Spleen (tissue), 11 donors: ENCODE results near the gene PRR33. TPM values are rescaled to one million over a fixed set of nuclear protein-coding genes. Genes with fewer than 3 reads are reported as not detected.

ENCODE experiments used
- DNase-seq: peaks from one replicate; pipeline ENCODE4 v3.0.0-alpha.2; 2020
- H3K27ac ChIP-seq, 8 donors: fragments of 200-600 bp; sonication (generic) in 7 of 8; 1 replicate in 4 of 8; 2 replicates in 4 of 8; pipeline versions ENCODE4 v1.5.0 to v1.8.0; 2016 to 2021; ENCODE audit warnings: inconsistent platforms in 4 of 8, mild to moderate bottlenecking in 4 of 8, moderate library complexity in 1 of 8
- H3K27me3 ChIP-seq, 7 donors: fragments of 200-600 bp; sonication (generic) in 6 of 7; replicated peaks in 1 of 7; 1 replicate in 4 of 7; 2 replicates in 3 of 7; pipeline versions ENCODE4 v1.5.0 to v1.8.0; 2016 to 2021; ENCODE audit warnings: inconsistent platforms in 3 of 7, mild to moderate bottlenecking in 1 of 7
- H3K36me3 ChIP-seq, 6 donors: fragments of 200-600 bp; sonication (generic) in 5 of 6; 1 replicate in 4 of 6; 2 replicates in 2 of 6; pipeline versions ENCODE4 v1.5.0 to v1.8.0; 2016 to 2021; ENCODE audit warnings: inconsistent platforms in 2 of 6
- H3K4me1 ChIP-seq, 6 donors: fragments of 200-600 bp; sonication (generic) in 5 of 6; 1 replicate in 3 of 6; 2 replicates in 3 of 6; pipeline versions ENCODE4 v1.5.0 to v1.8.0; 2016 to 2021; ENCODE audit warnings: inconsistent platforms in 3 of 6
- H3K4me3 ChIP-seq, 8 donors: fragments of 200-600 bp; sonication (generic) in 7 of 8; 1 replicate in 4 of 8; 2 replicates in 4 of 8; pipeline versions ENCODE4 v1.5.0 to v1.8.0; 2016 to 2021; ENCODE audit warnings: inconsistent platforms in 4 of 8, mild to moderate bottlenecking in 4 of 8, moderate library complexity in 2 of 8
- H3K9me3 ChIP-seq, 8 donors: fragments of 200-600 bp; sonication (generic) in 7 of 8; 1 replicate in 4 of 8; 2 replicates in 4 of 8; pipeline versions ENCODE4 v1.5.0 to v1.8.0; 2016 to 2021; ENCODE audit warnings: inconsistent platforms in 4 of 8
- CTCF ChIP-seq, 11 experiments: fragments of 200-600 bp in 7 of 11; fragments of 450-650 bp in 4 of 11; sonication (generic) in 4 of 11; IDR thresholded peaks in 8 of 11; conservative IDR thresholded peaks in 3 of 11; 1 replicate in 7 of 11; 2 replicates in 4 of 11; pipeline versions ENCODE4 v1.4.0 to v1.8.0; 2016 to 2021; ENCODE audit warnings: antibody characterized with exemption in 11 of 11, inconsistent platforms in 4 of 11, mild to moderate bottlenecking in 1 of 11
- POLR2A ChIP-seq, 3 donors: fragments of 450-650 bp; IDR thresholded peaks; one replicate each; pipeline ENCODE4 v1.5.1; 2017; ENCODE audit warnings: antibody characterized with exemption in 3 of 3, mild to moderate bottlenecking in 1 of 3
- POLR2AphosphoS5 ChIP-seq, 3 donors: sonication (generic); formaldehyde crosslinking; IDR thresholded peaks; one replicate each; pipeline ENCODE4 v1.5.1; 2017; ENCODE audit warnings: antibody characterized with exemption in 3 of 3
- WGBS, 5 donors: extraction: QIAGEN DNeasy Blood & Tissue Kit in 3 of 5; methylation state at CpG; one replicate each; pipeline versions ENCODE4 v1.1.5 to v1.1.7; 2013 to 2018; 5-methylcytosine and 5-hydroxymethylcytosine counted together
- intact Hi-C: fragments of 100-400 bp; cut with DNase I; formaldehyde crosslinking; loops from one replicate; pipeline ENCODE4 v1.15.0; 2023; ENCODE audit warnings: low total_unique reads
- polyA plus RNA-seq, 3 donors: library from polyadenylated mRNA; stranded (reverse); fragments of 200-250 nt; gene quantifications; one replicate each; pipeline ENCODE4 v1.2.1, GENCODE V29; 2013
- total RNA-seq, 7 donors: library from RNA; depleted of rRNA in 3 of 7; stranded (reverse); fragments of >200 nt in 3 of 7; fragmentation: NEBNext Ultra II Directional in 4 of 7; extraction: Animal tissue kit (Norgen Biotek cat#: 25700) in 4 of 7; gene quantifications; one replicate each; pipeline versions ENCODE4 v1.1.0 to v1.2.1, GENCODE V29; 2016 to 2021
- donor health status: healthy with polysubstance abuse.
- donor health status: DM: no; HTN: no; CAD: no; lungs with moderate emphysema.
- donor health status: DM: no; HTN: no; CAD: no.
- donor health status: Bipolar disorder and iron deficiency.
- donor health status: healthy.
- donor health status: DM: no; HTN: no; CAD: no.
- donor health status: DM: yes; HTN: yes; CAD: no.

The PRR33 gene
- total and polyA plus RNA-seq, 10 donors = 0.03 to 0.64 (median 0.20) TPM; not detected in 7

- peak; percentile 81 for DNase-seq
- TF ChIP-seq POLR2AphosphoS5 (IDR thresholded peaks at IDR 0.05) (peak in 1 of 3 donors; percentile 18), CTCF (IDR thresholded peaks at IDR 0.05 in 8 of 11, conservative IDR thresholded peaks at IDR 0.05 in 3 of 11) (no peak)
- peaks cover 36 to 100% (median 88%) of the 10 kb centered on the region in 6 donors for H3K4me1 ChIP-seq
- intact Hi-C loops = no loop called here
- H3K4me3 ChIP-seq = peak overlapping the region in 1 of 8 donors; percentile 55
- no peaks in the 10 kb centered on the region for H3K36me3 ChIP-seq
- H3K27me3 ChIP-seq = no peaks in the 10 kb centered on the region
- peak overlapping the region; percentile 1 to 94 (median 88) for H3K27ac ChIP-seq
- 61 to 68% (median 62%) methylated on average over 20 to 21 of the region's 21 CpGs for WGBS, 5 donors
- no peaks in the 10 kb centered on the region for H3K9me3 ChIP-seq
Measured at GRCh38 chr11:1845561-1846452, 45.9 kb downstream of the PRR33 start.

- H3K4me1 ChIP-seq = peaks cover 39 to 100% (median 88%) of the 10 kb centered on the region in 6 donors
- peak overlapping the region in 1 of 8 donors; percentile 55 for H3K4me3 ChIP-seq
- peak overlapping the region; percentile 1 to 94 (median 88) for H3K27ac ChIP-seq
- no peak for DNase-seq
- no peaks in the 10 kb centered on the region for H3K9me3 ChIP-seq
- H3K36me3 ChIP-seq = no peaks in the 10 kb centered on the region
- 52 to 67% (median 61%) methylated on average over 1 of the region's 1 CpG for WGBS, 5 donors
- intact Hi-C loops = no loop called here
- H3K27me3 ChIP-seq = no peaks in the 10 kb centered on the region
- TF ChIP-seq POLR2A (IDR thresholded peaks at IDR 0.05) (no peak), POLR2AphosphoS5 (IDR thresholded peaks at IDR 0.05) (no peak)
Measured at GRCh38 chr11:1845095-1845429, 46.6 kb downstream of the PRR33 start.

GRCh38 chr11:1844221-1845094 lies 47.2 kb downstream of the PRR33 start:
- Histone ChIP-seq H3K9me3 (no peaks in the 10 kb centered on the region), H3K27ac (peak overlapping the region; percentile 66 to 94 (median 88)), H3K4me1 (peaks cover 40 to 100% (median 88%) of the 10 kb centered on the region in 6 donors), H3K27me3 (no peaks in the 10 kb centered on the region), H3K4me3 (peak overlapping the region in 4 of 8 donors; percentile 12 to 55 (median 14)), H3K36me3 (no peaks in the 10 kb centered on the region)
- peak; percentile 94 for DNase-seq
- TF ChIP-seq POLR2A (IDR thresholded peaks at IDR 0.05) (no peak), POLR2AphosphoS5 (IDR thresholded peaks at IDR 0.05) (peak; percentile 88 to 91 (median 90))
- intact Hi-C loops = no loop called here
- WGBS, 5 donors = 5 to 12% (median 8%) methylated on average over 18 to 23 of the region's 23 CpGs

GRCh38 chr11:1843796-1844195 lies 47.9 kb downstream of the PRR33 start:
- H3K36me3 ChIP-seq = no peaks in the 10 kb centered on the region
- H3K27me3 ChIP-seq = no peaks in the 10 kb centered on the region
- H3K4me3 ChIP-seq = peak overlapping the region in 2 of 8 donors; percentile 12 to 55
- peak overlapping the region; percentile 66 to 94 (median 88) for H3K27ac ChIP-seq
- peaks cover 42 to 100% (median 90%) of the 10 kb centered on the region in 6 donors for H3K4me1 ChIP-seq
- WGBS, 5 donors = 59 to 66% (median 63%) methylated on average over 8 of the region's 8 CpGs
- intact Hi-C loops = no loop called here
- TF ChIP-seq CTCF (IDR thresholded peaks at IDR 0.05 in 8 of 11, conservative IDR thresholded peaks at IDR 0.05 in 3 of 11) = no peak
- DNase-seq = peak; percentile 79
- H3K9me3 ChIP-seq = no peaks in the 10 kb centered on the region
